T-helper 17 cell (primary cell): ENCODE results near the gene PCP4L1. TPM values are rescaled to one million over a fixed set of nuclear protein-coding genes. Genes with fewer than 3 reads are reported as not detected.
A peak's percentile ranks its signal among the peaks of the same experiment; 100 is the strongest.

Experiments used
- ATAC-seq: fragments of 150-1000 bp; cut with Tn5 transposase; 2 replicates; pipeline ENCODE4 v1.10.0; 2021; ENCODE audit warnings: mild to moderate bottlenecking, moderate library complexity
- DNase-seq, 3 donors: peaks; one replicate each; pipeline versions ENCODE4 v3.0.0 to v3.0.0-alpha.2; 2020 to 2021
- H3K9me3 ChIP-seq: one replicate; pipeline ENCODE4 v1.7.0; 2013; ENCODE audit warnings: low read length, mild to moderate bottlenecking; ENCODE audit not compliant: control insufficient read depth, poor library complexity, severe bottlenecking
- H3K27ac Mint-ChIP-seq: one replicate; pipeline ENCODE4 v1.8.0; 2022; ENCODE audit warnings: mild to moderate bottlenecking, moderate library complexity, mixed read lengths
- H3K27me3 Mint-ChIP-seq: one replicate; pipeline ENCODE4 v1.8.0; 2022; ENCODE audit warnings: mixed read lengths
- H3K36me3 Mint-ChIP-seq: one replicate; pipeline ENCODE4 v1.8.0; 2022; ENCODE audit warnings: low read depth, mixed read lengths
- H3K4me1 Mint-ChIP-seq: one replicate; pipeline ENCODE4 v1.8.0; 2022; ENCODE audit warnings: mild to moderate bottlenecking, mixed read lengths
- H3K4me3 Mint-ChIP-seq: one replicate; pipeline ENCODE4 v1.8.0; 2022; ENCODE audit warnings: mild to moderate bottlenecking, moderate library complexity, mixed read lengths
- total RNA-seq, 4 donors: library from RNA in 2 of 4; stranded (reverse) in 2 of 4; gene quantifications; one replicate each; pipeline ENCODE4 v1.2.3 and lab custom pipeline; 2022 to 2026

Gene PCP4L1
- not detected for total RNA-seq
- total RNA-seq (lab: John Stamatoyannopoulos, UW) = 0 to 0.23 reads per million in 2 donors

GRCh38 chr1:161258439-161259344, at the start of gene PCP4L1:
PCP4L1 (plus strand) TSS chr1:161258745; CDS start chr1:161258975, 230 bp downstream.
- no peak within 1 kb of the TSS for H3K27ac Mint-ChIP-seq
- no peak for DNase-seq
- peaks cover 12% of the 10 kb centered on the region for H3K4me1 Mint-ChIP-seq
- ATAC-seq = peak; percentile 83
- H3K9me3 ChIP-seq = peaks cover 4% of the 10 kb centered on the region
- H3K4me3 Mint-ChIP-seq = peak within 1 kb of the TSS; percentile 73
- peaks cover 12% of the 10 kb centered on the region for H3K36me3 Mint-ChIP-seq
- peaks cover 53% of the 10 kb centered on the region for H3K27me3 Mint-ChIP-seq

- no peaks in the 10 kb centered on the region for H3K9me3 ChIP-seq
- Mint-ChIP-seq H3K36me3 (peaks cover 15% of the 10 kb centered on the region), H3K4me3 (no peak overlapping the region), H3K4me1 (peaks cover 24% of the 10 kb centered on the region), H3K27ac (peak overlapping the region; percentile 85), H3K27me3 (no peaks in the 10 kb centered on the region)
- ATAC-seq (peak; percentile 95), DNase-seq (peak; percentile 37 to 51 (median 45))
Measured at GRCh38 chr1:161209790-161210409, 48.6 kb upstream of the PCP4L1 start.

- H3K4me1 Mint-ChIP-seq = peaks cover 27% of the 10 kb centered on the region
- peak overlapping the region; percentile 29 for H3K27ac Mint-ChIP-seq
- H3K36me3 Mint-ChIP-seq = peaks cover 13% of the 10 kb centered on the region
Measured at GRCh38 chr1:161214369-161214768, 44.2 kb upstream of the PCP4L1 start.

GRCh38 chr1:161215076-161215475, 43.5 kb upstream of the PCP4L1 start, which contains the start of gene FCER1G:
FCER1G (plus strand) TSS chr1:161215295; CDS start chr1:161215322, 27 bp downstream.
- Mint-ChIP-seq H3K36me3 (peaks cover 6% of the 10 kb centered on the region), H3K27ac (peak within 1 kb of the TSS; percentile 29), H3K27me3 (no peaks in the 10 kb centered on the region), H3K4me3 (peak within 1 kb of the TSS; percentile 28), H3K4me1 (peaks cover 20% of the 10 kb centered on the region)
- DNase-seq (no peak), ATAC-seq (no peak)
- no peaks in the 10 kb centered on the region for H3K9me3 ChIP-seq

More at GRCh38 chr1:161214369-161214768, 44.2 kb upstream of the PCP4L1 start:
- no peaks in the 10 kb centered on the region for H3K27me3 Mint-ChIP-seq
- DNase-seq = no peak
- no peak overlapping the region for H3K4me3 Mint-ChIP-seq
- no peaks in the 10 kb centered on the region for H3K9me3 ChIP-seq
- no peak for ATAC-seq

GRCh38 chr1:161216945-161217712, 41.4 kb upstream of the PCP4L1 start:
- Mint-ChIP-seq H3K4me1 (peaks cover 19% of the 10 kb centered on the region), H3K27ac (no peak overlapping the region), H3K27me3 (no peaks in the 10 kb centered on the region), H3K36me3 (peaks cover 6% of the 10 kb centered on the region), H3K4me3 (no peak overlapping the region)
- no peaks in the 10 kb centered on the region for H3K9me3 ChIP-seq
- DNase-seq (no peak), ATAC-seq (peak; percentile 54)

GRCh38 chr1:161217831-161218230, 40.7 kb upstream of the PCP4L1 start:
- no peaks in the 10 kb centered on the region for H3K9me3 ChIP-seq
- no peak overlapping the region for H3K27ac Mint-ChIP-seq
- peaks cover 6% of the 10 kb centered on the region for H3K36me3 Mint-ChIP-seq
- no peaks in the 10 kb centered on the region for H3K27me3 Mint-ChIP-seq
- peaks cover 19% of the 10 kb centered on the region for H3K4me1 Mint-ChIP-seq
- DNase-seq (no peak), ATAC-seq (peak; percentile 6)
- H3K4me3 Mint-ChIP-seq = no peak overlapping the region

- Mint-ChIP-seq H3K36me3 (peaks cover 3% of the 10 kb centered on the region), H3K27ac (peak overlapping the region; percentile 37), H3K4me3 (no peak overlapping the region), H3K27me3 (no peaks in the 10 kb centered on the region), H3K4me1 (peaks cover 19% of the 10 kb centered on the region)
- ATAC-seq (no peak), DNase-seq (no peak)
- no peaks in the 10 kb centered on the region for H3K9me3 ChIP-seq
Measured at GRCh38 chr1:161218301-161219077, 40.1 kb upstream of the PCP4L1 start.

- no peak for ATAC-seq
- no peak overlapping the region for H3K27ac Mint-ChIP-seq
- DNase-seq = no peak
- no peak overlapping the region for H3K4me3 Mint-ChIP-seq
- H3K27me3 Mint-ChIP-seq = no peaks in the 10 kb centered on the region
- H3K9me3 ChIP-seq = no peaks in the 10 kb centered on the region
- peaks cover 19% of the 10 kb centered on the region for H3K4me1 Mint-ChIP-seq
- H3K36me3 Mint-ChIP-seq = peaks cover 2% of the 10 kb centered on the region
Measured at GRCh38 chr1:161219078-161219892, 39.3 kb upstream of the PCP4L1 start.

GRCh38 chr1:161220002-161220401, 38.5 kb upstream of the PCP4L1 start:
- H3K4me1 Mint-ChIP-seq = peaks cover 16% of the 10 kb centered on the region
- H3K9me3 ChIP-seq = no peaks in the 10 kb centered on the region
- ATAC-seq = no peak
- H3K4me3 Mint-ChIP-seq = no peak overlapping the region
- no peaks in the 10 kb centered on the region for H3K36me3 Mint-ChIP-seq
- DNase-seq = no peak
- no peaks in the 10 kb centered on the region for H3K27me3 Mint-ChIP-seq
- no peak overlapping the region for H3K27ac Mint-ChIP-seq

- peaks cover 28% of the 10 kb centered on the region for H3K4me1 Mint-ChIP-seq
- no peak for ATAC-seq
- H3K27me3 Mint-ChIP-seq = no peaks in the 10 kb centered on the region
- H3K9me3 ChIP-seq = no peaks in the 10 kb centered on the region
- DNase-seq = no peak
- H3K36me3 Mint-ChIP-seq = peaks cover 2% of the 10 kb centered on the region
- no peak overlapping the region for H3K4me3 Mint-ChIP-seq
- no peak overlapping the region for H3K27ac Mint-ChIP-seq
Measured at GRCh38 chr1:161222175-161223019, 36.1 kb upstream of the PCP4L1 start.
